Spleen (tissue), 11 donors: ENCODE results near the gene SHTN1. TPM values are rescaled to one million over a fixed set of nuclear protein-coding genes. Genes with fewer than 3 reads are reported as not detected.

Experiments used
- DNase-seq: peaks from one replicate; pipeline ENCODE4 v3.0.0-alpha.2; 2020
- H3K27ac ChIP-seq, 8 donors: fragments of 200-600 bp; sonication (generic) in 7 of 8; 1 replicate in 4 of 8; 2 replicates in 4 of 8; pipeline versions ENCODE4 v1.5.0 to v1.8.0; 2016 to 2021; ENCODE audit warnings: inconsistent platforms in 4 of 8, mild to moderate bottlenecking in 4 of 8, moderate library complexity in 1 of 8
- H3K27me3 ChIP-seq, 7 donors: fragments of 200-600 bp; sonication (generic) in 6 of 7; replicated peaks in 1 of 7; 1 replicate in 4 of 7; 2 replicates in 3 of 7; pipeline versions ENCODE4 v1.5.0 to v1.8.0; 2016 to 2021; ENCODE audit warnings: inconsistent platforms in 3 of 7, mild to moderate bottlenecking in 1 of 7
- H3K36me3 ChIP-seq, 6 donors: fragments of 200-600 bp; sonication (generic) in 5 of 6; 1 replicate in 4 of 6; 2 replicates in 2 of 6; pipeline versions ENCODE4 v1.5.0 to v1.8.0; 2016 to 2021; ENCODE audit warnings: inconsistent platforms in 2 of 6
- H3K4me1 ChIP-seq, 6 donors: fragments of 200-600 bp; sonication (generic) in 5 of 6; 1 replicate in 3 of 6; 2 replicates in 3 of 6; pipeline versions ENCODE4 v1.5.0 to v1.8.0; 2016 to 2021; ENCODE audit warnings: inconsistent platforms in 3 of 6
- H3K4me3 ChIP-seq, 8 donors: fragments of 200-600 bp; sonication (generic) in 7 of 8; 1 replicate in 4 of 8; 2 replicates in 4 of 8; pipeline versions ENCODE4 v1.5.0 to v1.8.0; 2016 to 2021; ENCODE audit warnings: inconsistent platforms in 4 of 8, mild to moderate bottlenecking in 4 of 8, moderate library complexity in 2 of 8
- H3K9me3 ChIP-seq, 8 donors: fragments of 200-600 bp; sonication (generic) in 7 of 8; 1 replicate in 4 of 8; 2 replicates in 4 of 8; pipeline versions ENCODE4 v1.5.0 to v1.8.0; 2016 to 2021; ENCODE audit warnings: inconsistent platforms in 4 of 8
- POLR2A ChIP-seq, 3 donors: fragments of 450-650 bp; IDR thresholded peaks; one replicate each; pipeline ENCODE4 v1.5.1; 2017; ENCODE audit warnings: antibody characterized with exemption in 3 of 3, mild to moderate bottlenecking in 1 of 3
- POLR2AphosphoS5 ChIP-seq, 3 donors: sonication (generic); formaldehyde crosslinking; IDR thresholded peaks; one replicate each; pipeline ENCODE4 v1.5.1; 2017; ENCODE audit warnings: antibody characterized with exemption in 3 of 3
- WGBS, 5 donors: extraction: QIAGEN DNeasy Blood & Tissue Kit in 3 of 5; methylation state at CpG; one replicate each; pipeline versions ENCODE4 v1.1.5 to v1.1.7; 2013 to 2018; 5-methylcytosine and 5-hydroxymethylcytosine counted together
- intact Hi-C: fragments of 100-400 bp; cut with DNase I; formaldehyde crosslinking; loops from one replicate; pipeline ENCODE4 v1.15.0; 2023; ENCODE audit warnings: low total_unique reads
- polyA plus RNA-seq, 3 donors: library from polyadenylated mRNA; stranded (reverse); fragments of 200-250 nt; gene quantifications; one replicate each; pipeline ENCODE4 v1.2.1, GENCODE V29; 2013
- total RNA-seq, 7 donors: library from RNA; depleted of rRNA in 3 of 7; stranded (reverse); fragments of >200 nt in 3 of 7; fragmentation: NEBNext Ultra II Directional in 4 of 7; extraction: Animal tissue kit (Norgen Biotek cat#: 25700) in 4 of 7; gene quantifications; one replicate each; pipeline versions ENCODE4 v1.1.0 to v1.2.1, GENCODE V29; 2016 to 2021
- TF ChIP-seq, protein P1 (sequence below), 11 experiments: fragments of 200-600 bp in 7 of 11; fragments of 450-650 bp in 4 of 11; sonication (generic) in 4 of 11; IDR thresholded peaks in 8 of 11; conservative IDR thresholded peaks in 3 of 11; 1 replicate in 7 of 11; 2 replicates in 4 of 11; pipeline versions ENCODE4 v1.4.0 to v1.8.0; 2016 to 2021; ENCODE audit warnings: antibody characterized with exemption in 11 of 11, inconsistent platforms in 4 of 11, mild to moderate bottlenecking in 1 of 11
- donor health status: healthy with polysubstance abuse.
- donor health status: DM: no; HTN: no; CAD: no; lungs with moderate emphysema.
- donor health status: DM: no; HTN: no; CAD: no.
- donor health status: Bipolar disorder and iron deficiency.
- donor health status: healthy.
- donor health status: DM: no; HTN: no; CAD: no.
- donor health status: DM: yes; HTN: yes; CAD: no.

The SHTN1 gene
- total and polyA plus RNA-seq, 10 donors = 2.9 to 28.3 (median 14.7) TPM

DNA sequence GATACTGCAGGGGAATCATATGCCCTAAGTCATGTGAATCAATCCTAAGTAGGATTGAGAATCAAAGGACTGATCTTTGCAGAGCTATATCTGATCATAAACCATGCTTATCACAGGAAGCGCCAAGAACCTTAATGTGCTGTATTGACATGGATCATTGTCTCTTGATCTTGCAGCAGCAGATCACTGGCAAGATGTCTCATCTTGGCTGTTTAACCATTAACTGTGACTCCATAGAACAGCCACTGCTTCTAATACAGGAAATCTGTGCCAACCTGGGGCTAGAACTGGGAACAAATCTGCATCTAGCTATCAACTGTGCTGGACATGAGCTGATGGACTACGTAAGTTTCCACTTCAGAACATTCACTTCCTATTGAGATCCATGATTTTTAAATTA, 134.0 kb downstream of the SHTN1 start:
- intact Hi-C loops = no loop called here
- TF ChIP-seq POLR2A (IDR thresholded peaks at IDR 0.05) = no peak
- TF ChIP-seq, protein P1, sequence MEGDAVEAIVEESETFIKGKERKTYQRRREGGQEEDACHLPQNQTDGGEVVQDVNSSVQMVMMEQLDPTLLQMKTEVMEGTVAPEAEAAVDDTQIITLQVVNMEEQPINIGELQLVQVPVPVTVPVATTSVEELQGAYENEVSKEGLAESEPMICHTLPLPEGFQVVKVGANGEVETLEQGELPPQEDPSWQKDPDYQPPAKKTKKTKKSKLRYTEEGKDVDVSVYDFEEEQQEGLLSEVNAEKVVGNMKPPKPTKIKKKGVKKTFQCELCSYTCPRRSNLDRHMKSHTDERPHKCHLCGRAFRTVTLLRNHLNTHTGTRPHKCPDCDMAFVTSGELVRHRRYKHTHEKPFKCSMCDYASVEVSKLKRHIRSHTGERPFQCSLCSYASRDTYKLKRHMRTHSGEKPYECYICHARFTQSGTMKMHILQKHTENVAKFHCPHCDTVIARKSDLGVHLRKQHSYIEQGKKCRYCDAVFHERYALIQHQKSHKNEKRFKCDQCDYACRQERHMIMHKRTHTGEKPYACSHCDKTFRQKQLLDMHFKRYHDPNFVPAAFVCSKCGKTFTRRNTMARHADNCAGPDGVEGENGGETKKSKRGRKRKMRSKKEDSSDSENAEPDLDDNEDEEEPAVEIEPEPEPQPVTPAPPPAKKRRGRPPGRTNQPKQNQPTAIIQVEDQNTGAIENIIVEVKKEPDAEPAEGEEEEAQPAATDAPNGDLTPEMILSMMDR (IDR thresholded peaks at IDR 0.05 in 8 of 11, conservative IDR thresholded peaks at IDR 0.05 in 3 of 11) = no peak
- TF ChIP-seq POLR2AphosphoS5 (IDR thresholded peaks at IDR 0.05) = no peak
- H3K4me1 ChIP-seq = no peaks in the 10 kb centered on the region
- H3K27ac ChIP-seq = no peak overlapping the region
- no peaks in the 10 kb centered on the region for H3K36me3 ChIP-seq
- peaks cover 0 to 3% (median 0%) of the 10 kb centered on the region in 8 donors for H3K9me3 ChIP-seq
- H3K27me3 ChIP-seq = peaks cover 0 to 4% (median 0%) of the 10 kb centered on the region in 7 donors
- 89 to 98% (median 95%) methylated on average over 2 of the region's 2 CpGs for WGBS, 5 donors
- no peak for DNase-seq
- no peak overlapping the region for H3K4me3 ChIP-seq

DNA sequence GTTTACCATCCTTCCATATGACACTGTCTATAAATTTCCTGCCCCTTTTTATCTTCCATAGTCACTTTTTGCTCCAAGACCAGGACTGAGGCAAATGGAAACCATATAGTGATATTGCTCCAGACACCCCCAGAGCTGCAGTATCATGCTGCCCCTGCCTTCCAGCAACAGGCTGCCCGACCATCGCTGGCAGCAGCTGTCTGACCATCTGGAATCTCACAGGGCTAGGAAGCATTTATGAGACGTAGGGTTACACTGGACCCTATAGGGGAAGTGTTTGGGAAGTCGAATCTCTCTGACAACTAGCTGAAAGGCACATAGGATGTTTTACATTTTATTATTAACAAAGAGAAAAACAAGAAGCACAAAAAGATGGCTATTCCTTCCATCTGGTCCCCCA, 136.3 kb downstream of the SHTN1 start:
- intact Hi-C loops = no loop called here
- H3K27me3 ChIP-seq = no peaks in the 10 kb centered on the region
- no peak overlapping the region for H3K4me3 ChIP-seq
- 58 to 77% (median 74%) methylated on average over 4 of the region's 4 CpGs for WGBS, 5 donors
- TF ChIP-seq POLR2A (IDR thresholded peaks at IDR 0.05) (no peak), POLR2AphosphoS5 (IDR thresholded peaks at IDR 0.05) (no peak)
- TF ChIP-seq, protein P1 (IDR thresholded peaks at IDR 0.05 in 8 of 11, conservative IDR thresholded peaks at IDR 0.05 in 3 of 11) = no peak
- H3K36me3 ChIP-seq = no peaks in the 10 kb centered on the region
- no peak for DNase-seq
- no peaks in the 10 kb centered on the region for H3K4me1 ChIP-seq
- peaks cover 0 to 3% (median 0%) of the 10 kb centered on the region in 8 donors for H3K9me3 ChIP-seq
- H3K27ac ChIP-seq = no peak overlapping the region

DNA sequence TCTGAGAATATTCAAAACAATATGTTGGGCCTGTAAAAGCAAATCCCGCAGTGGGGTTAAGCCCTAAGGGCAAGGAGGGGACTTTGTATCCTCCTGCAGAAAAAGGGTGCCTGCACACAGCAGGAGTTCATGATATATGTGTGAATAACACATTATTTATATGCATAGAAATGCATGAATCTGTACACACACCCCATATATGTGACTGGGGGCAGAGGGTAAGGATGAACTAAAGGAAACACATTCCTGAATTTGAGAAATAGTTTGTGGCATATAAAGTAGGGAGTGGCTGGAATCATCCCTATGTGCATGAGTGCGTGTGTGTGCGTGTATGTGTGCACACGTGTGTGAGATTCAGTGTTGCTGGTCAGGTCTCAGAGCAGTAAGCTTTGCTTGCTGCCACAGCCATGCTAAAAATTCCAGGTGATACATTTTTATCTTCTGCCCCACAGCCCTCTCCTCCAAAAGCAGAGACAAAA, 136.8 kb downstream of the SHTN1 start:
- 64 to 92% (median 70%) methylated on average over 4 of the region's 4 CpGs for WGBS, 5 donors
- Histone ChIP-seq H3K36me3 (no peaks in the 10 kb centered on the region), H3K4me1 (no peaks in the 10 kb centered on the region), H3K4me3 (no peak overlapping the region), H3K9me3 (peaks cover 0 to 3% (median 0%) of the 10 kb centered on the region in 8 donors), H3K27me3 (no peaks in the 10 kb centered on the region), H3K27ac (no peak overlapping the region)
- no peak for TF ChIP-seq POLR2A (IDR thresholded peaks at IDR 0.05)
- TF ChIP-seq, protein P1 (IDR thresholded peaks at IDR 0.05 in 8 of 11, conservative IDR thresholded peaks at IDR 0.05 in 3 of 11) = no peak
- no peak for TF ChIP-seq POLR2AphosphoS5 (IDR thresholded peaks at IDR 0.05)
- intact Hi-C loops = no loop called here
- no peak for DNase-seq

DNA sequence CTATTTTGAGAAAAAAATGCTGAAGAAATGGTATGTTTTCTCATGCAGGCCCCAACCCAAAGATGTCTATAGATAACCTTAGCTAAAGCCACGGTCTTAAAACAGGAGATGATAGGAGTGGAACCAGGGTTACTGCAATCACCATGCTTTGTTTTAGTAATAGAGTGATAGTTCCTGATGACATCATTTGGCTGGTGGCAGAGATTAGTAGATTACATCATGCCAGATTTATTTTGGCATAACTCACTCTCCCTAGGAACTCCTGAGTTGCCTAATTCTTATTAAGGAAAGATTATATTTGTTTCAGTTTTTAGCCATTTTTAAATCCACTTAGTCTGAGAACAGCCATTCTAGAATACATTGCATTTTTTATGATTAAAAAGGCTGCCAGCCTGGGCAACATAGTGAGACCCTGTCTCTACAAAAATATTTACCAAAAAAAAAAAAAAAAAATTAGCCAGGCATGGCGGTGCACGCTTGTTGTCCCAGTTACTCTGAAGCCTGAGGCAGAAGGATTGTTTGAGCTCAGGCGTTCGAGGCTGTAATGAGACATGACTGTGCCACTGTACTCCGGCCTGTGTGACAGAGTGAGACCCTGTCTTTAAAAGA, 137.9 kb downstream of the SHTN1 start:
- Histone ChIP-seq H3K27ac (no peak overlapping the region), H3K27me3 (no peaks in the 10 kb centered on the region), H3K36me3 (no peaks in the 10 kb centered on the region), H3K9me3 (no peaks in the 10 kb centered on the region), H3K4me1 (no peaks in the 10 kb centered on the region), H3K4me3 (no peak overlapping the region)
- 88 to 97% (median 91%) methylated on average over 6 of the region's 6 CpGs for WGBS, 5 donors
- DNase-seq = no peak
- intact Hi-C loops = no loop called here
- TF ChIP-seq POLR2AphosphoS5 (IDR thresholded peaks at IDR 0.05) (no peak), POLR2A (IDR thresholded peaks at IDR 0.05) (no peak)
- TF ChIP-seq, protein P1 (IDR thresholded peaks at IDR 0.05 in 8 of 11, conservative IDR thresholded peaks at IDR 0.05 in 3 of 11) = no peak
